ENCODE results near the gene AP2B1.
"Not testable (repeated sequence)": the region's sequence is repeated elsewhere in the genome, so short reads cannot be mapped to it uniquely, and the experiment has no call there.

AP2B1 gene

GRCh38 chr17:35695613-35696012, 108.5 kb downstream of the AP2B1 start:
- DNase-seq (ENCODE audit: low read depth in 2 of 2, low spot score in 1 of 2): no peak

DNA sequence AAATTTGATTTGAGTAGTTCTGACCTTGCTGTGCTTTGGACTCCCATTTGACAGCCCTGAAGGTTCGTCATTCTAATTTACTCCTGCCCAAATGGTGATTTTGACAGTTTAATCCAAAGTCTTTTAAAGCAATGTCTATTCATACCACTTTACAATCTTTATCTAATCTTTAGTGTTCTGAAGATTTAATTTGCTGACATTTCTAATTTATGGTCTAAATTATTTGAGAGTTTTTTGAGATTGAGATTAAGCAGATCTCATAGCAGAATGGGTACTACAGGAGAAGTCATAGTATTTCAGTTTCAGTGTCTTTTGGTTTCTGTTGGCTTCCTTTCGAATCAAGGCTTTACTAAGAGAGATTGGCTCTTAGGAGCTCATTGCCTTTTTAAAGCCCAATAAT, 111.7 kb downstream of the AP2B1 start:
- no peak for DNase-seq (ENCODE audit: low read depth in 2 of 2, low spot score in 1 of 2)

- no peak for DNase-seq (ENCODE audit: low read depth in 2 of 2, low spot score in 1 of 2)
Observed at GRCh38 chr17:35700150-35700549, 113.0 kb downstream of the AP2B1 start.

GRCh38 chr17:35701491-35701890, 114.4 kb downstream of the AP2B1 start:
- DNase-seq (ENCODE audit: low read depth in 2 of 2, low spot score in 1 of 2): no peak

GRCh38 chr17:35703308-35703707, 116.2 kb downstream of the AP2B1 start:
- not testable (repeated sequence) for DNase-seq (ENCODE audit: low read depth in 2 of 2, low spot score in 1 of 2)

- DNase-seq (ENCODE audit: low read depth in 2 of 2, low spot score in 1 of 2): no peak
Observed at GRCh38 chr17:35705230-35705629, 118.1 kb downstream of the AP2B1 start.

GRCh38 chr17:35705705-35706104, 118.6 kb downstream of the AP2B1 start:
- DNase-seq (ENCODE audit: low read depth in 2 of 2, low spot score in 1 of 2): no peak

- no peak for DNase-seq (ENCODE audit: low read depth in 2 of 2, low spot score in 1 of 2)
Observed at GRCh38 chr17:35708149-35708548, 121.0 kb downstream of the AP2B1 start.

DNA sequence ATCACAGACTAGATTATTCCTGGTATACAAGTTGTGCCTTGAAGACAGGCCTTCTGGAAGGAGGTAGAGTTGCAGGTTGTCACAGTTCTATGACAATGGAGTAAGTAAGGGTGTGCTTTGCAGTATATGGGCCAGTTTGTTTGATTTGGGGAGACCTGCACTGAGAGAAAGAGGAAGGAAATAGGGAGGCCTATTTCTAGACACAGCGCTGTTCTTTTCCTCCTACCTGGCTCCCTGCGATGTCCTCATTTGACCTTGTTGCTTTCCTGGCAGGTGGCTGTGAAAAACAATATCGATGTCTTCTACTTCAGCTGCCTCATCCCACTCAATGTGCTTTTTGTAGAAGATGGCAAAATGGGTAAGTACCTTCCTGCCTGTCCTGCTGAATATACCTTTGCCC, 121.8 kb downstream of the AP2B1 start:
- no peak for DNase-seq (ENCODE audit: low read depth in 2 of 2, low spot score in 1 of 2)

DNA sequence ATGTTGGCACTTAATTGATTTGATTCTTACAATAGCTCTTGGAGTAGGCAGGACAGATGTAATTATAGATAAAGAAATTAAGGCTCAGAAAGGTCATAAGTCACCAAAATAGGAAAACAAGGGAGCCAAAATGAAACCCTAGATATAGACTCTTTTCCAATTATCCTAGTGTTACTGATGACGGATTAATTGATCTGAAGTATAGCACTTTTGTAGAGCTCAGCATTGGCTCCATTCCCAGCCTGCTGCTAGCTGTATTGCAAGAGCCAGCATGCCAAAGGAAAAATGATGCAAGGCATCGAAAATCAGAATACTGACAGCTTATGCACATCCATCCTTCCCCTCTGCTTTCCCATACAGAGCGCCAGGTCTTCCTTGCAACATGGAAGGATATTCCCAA, 122.8 kb downstream of the AP2B1 start:
- no peak for DNase-seq (ENCODE audit: low read depth in 2 of 2, low spot score in 1 of 2)

DNA sequence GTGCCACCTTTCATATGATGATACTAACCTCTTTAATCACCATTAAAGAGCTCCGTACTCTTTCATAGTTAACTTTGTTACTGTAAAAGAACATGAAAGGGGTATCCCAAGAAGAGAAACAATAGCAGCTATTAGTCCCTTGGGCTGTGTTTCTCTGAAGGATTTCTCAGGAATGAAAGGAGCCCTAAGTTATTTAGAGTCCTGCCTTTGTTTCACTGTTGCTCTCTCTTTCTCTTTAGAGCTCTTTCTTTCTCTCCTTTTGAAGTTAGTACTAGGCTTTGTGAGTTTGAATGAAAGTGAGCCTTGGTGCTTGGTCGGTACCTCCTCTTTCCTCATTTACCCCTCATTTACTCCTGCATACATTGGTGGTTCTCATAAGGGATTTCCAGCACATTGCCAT, 123.8 kb downstream of the AP2B1 start:
- DNase-seq (ENCODE audit: low read depth in 2 of 2, low spot score in 1 of 2): no peak

- DNase-seq (ENCODE audit: low read depth in 2 of 2, low spot score in 1 of 2): no peak
Observed at GRCh38 chr17:35713069-35713728, 126.1 kb downstream of the AP2B1 start.

GRCh38 chr17:35714988-35715387, 127.9 kb downstream of the AP2B1 start:
- no peak for DNase-seq (ENCODE audit: low read depth in 2 of 2, low spot score in 1 of 2)

GRCh38 chr17:35715416-35715815, 128.3 kb downstream of the AP2B1 start:
- DNase-seq (ENCODE audit: low read depth in 2 of 2, low spot score in 1 of 2): no peak

DNA sequence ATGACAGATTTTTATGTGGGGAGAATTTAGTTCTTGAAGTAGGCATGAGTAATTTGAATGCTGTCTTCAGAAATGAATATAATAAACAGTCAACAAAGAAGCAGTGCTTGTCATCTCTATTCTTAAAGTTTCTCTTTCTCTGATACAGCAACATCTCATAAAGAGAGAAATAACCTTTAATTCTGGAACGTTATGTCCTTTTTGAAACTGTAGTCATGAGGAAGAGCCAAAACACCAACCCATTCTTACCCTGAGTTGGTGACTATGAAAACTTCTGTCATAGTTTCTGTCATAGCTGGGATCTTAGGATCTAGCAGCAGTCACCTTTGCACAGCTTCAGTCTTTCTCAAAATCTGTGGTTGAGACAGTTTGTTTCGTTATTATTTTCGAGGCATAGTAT, 129.1 kb downstream of the AP2B1 start:
- DNase-seq (ENCODE audit: low read depth in 2 of 2, low spot score in 1 of 2): no peak

GRCh38 chr17:35716897-35717465, 129.9 kb downstream of the AP2B1 start:
- no peak for DNase-seq (ENCODE audit: low read depth in 2 of 2, low spot score in 1 of 2)

DNA sequence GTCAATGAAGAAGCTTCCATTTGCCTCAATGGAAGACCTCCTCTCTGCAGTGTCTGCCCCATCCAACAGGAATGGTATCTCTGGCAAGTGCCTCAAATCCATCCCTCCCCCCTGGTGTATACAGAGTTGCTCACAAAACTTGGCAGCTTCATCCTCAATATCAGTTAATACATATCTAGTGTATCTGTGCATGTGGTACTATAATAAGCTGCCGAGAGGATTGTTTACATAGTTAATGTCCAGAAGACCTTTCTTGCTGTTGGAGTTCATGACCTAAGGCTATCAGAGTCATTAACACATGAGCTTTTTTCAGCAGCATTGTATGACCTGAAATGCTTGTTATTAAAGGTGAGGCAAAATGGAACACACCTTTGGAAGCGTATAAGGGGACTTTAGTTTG, 130.4 kb downstream of the AP2B1 start:
- DNase-seq (ENCODE audit: low read depth in 2 of 2, low spot score in 1 of 2): no peak

DNA sequence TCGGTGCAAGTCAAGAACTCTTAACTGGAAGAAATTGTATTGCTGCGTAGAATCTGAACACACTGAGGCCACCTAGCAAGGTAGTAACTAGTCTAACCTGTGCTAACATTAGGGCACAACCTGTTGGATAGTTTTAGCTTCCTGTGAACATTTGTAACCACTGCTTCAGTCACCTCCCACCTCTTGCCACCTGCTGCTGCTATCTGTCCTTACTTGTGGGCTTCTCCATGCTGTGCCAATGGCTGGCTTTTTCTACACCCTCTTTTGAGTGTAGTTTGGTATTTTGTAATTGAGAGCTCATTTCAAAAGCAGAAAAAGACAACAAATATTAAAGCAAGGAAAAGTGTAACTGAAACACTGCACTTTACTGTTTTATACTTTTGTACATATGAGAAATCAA, 136.6 kb downstream of the AP2B1 start:
- DNase-seq (ENCODE audit: low read depth in 2 of 2, low spot score in 1 of 2): no peak

GRCh38 chr17:35725058-35725457, 137.9 kb downstream of the AP2B1 start:
- DNase-seq (ENCODE audit: low read depth in 2 of 2, low spot score in 1 of 2): no peak

DNA sequence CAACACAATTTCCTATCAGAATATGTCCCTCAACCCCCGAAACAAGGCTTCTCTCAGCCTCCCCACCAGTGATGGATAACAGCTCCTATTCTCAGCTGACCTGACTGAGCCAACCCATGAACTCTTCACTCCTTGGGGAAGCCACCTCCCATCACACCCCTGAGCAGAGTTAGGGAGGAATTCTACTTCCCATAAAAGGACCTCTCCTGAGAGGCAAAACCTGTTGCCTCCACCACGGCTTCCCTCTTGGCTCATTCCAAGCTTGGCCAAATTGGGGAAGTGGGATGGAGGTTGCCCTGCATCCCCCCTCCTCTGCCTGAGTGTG, 138.6 kb downstream of the AP2B1 start:
- no peak for DNase-seq (ENCODE audit: low read depth in 2 of 2, low spot score in 1 of 2)

DNA sequence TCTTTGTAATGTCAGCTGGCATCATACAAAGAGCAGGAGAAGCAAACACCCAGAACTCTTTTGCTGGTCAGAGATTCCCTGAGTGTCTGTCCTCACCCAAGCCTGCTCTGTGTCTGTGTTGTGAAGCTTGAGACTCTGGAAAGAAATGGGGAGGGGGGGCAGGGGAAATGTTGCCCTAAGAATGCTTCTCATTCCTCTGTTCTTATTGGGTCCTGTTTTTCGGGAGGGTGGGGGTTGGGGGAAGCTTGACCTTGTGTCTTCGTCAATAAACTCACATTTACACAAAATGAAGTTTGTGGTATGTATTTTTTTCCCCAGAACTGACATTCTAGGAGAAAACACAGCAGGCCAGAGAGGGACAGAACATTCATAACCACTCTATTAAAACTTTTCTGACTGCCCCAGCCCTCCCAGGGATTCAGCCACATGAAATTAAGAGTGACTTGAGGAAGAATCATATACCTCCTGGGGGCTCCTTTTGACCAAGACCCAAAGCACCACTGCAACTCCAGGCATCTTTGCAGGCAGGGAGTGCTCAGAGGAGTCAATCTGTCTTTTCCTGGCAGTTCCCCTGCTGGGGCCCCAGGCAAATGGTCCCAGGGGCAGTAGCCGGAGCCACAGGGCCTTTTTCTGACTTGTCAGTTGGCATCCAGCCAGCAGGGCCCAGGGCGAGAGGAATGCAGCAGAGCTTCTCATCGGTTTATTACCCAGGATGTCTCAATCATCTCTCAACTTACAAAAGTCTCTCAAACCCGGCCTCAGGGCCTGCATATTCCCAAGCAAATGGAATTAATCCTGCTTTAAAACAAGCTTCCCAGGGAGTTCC, 139.2 kb downstream of the AP2B1 start:
- no peak for DNase-seq (ENCODE audit: low read depth in 2 of 2, low spot score in 1 of 2)

DNA sequence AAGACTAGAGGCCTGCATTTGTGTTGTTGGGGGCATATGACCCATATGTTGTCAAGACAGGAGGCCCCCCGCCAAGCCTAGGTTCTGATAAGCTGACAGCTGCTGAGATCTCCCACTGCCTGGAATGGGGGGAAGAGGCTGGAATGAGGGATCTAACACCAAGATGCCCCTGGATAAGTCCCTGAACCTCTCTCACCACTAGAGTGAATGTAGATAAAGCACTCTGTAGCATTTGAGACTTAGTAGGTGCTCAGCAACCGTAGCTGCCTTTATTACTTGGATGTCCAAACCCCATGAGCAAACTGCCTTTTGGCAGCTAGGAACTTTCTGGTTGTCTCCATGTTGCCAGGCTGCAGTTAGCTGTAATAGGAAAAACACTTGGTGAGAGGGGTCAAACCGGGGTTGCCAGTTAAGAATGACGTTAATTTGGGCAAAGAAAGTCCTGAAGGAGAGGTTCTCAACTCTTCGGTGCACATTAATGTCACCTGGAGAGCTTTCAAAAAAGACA, 139.9 kb downstream of the AP2B1 start:
- no peak for DNase-seq (ENCODE audit: low read depth in 2 of 2, low spot score in 1 of 2)

Data from stimulated activated CD8-positive, alpha-beta memory T cell treated with anti-CD3 and anti-CD28 coated beads, Interleukin-4, amount 100 ng/mL, for 1 hour (primary cell).